Measurements from ENCODE around the gene AADACL3.

The AADACL3 gene

GRCh38 chr1:12771186-12771585, 55.3 kb downstream of the AADACL3 start:
- H3K9ac ChIP-seq (ENCODE audit: low read length), result no peak overlapping the region
- no peaks in the 10 kb centered on the region for H3K79me2 ChIP-seq (ENCODE audit: insufficient read depth, low read length)
- H3K4me1 ChIP-seq (ENCODE audit: insufficient read depth, low read length, severe bottlenecking), result no peaks in the 10 kb centered on the region
- H3K27me3 ChIP-seq (ENCODE audit: insufficient read depth, low read length), result 0 out of 2 replicates have a peak, but pooled peaks cover 4% of the 10 kb centered on the region
- no peak overlapping the region for H3K27ac ChIP-seq (ENCODE audit: low read depth, low read length, poor library complexity, severe bottlenecking)
- no peaks in the 10 kb centered on the region for H3K36me3 ChIP-seq (ENCODE audit: insufficient read depth, low read length)
- H3F3A ChIP-seq (ENCODE audit: insufficient read depth, low read length), result no peaks in the 10 kb centered on the region
- no peaks in the 10 kb centered on the region for H3K9me2 ChIP-seq (ENCODE audit: low read depth, low read length)
- TF ChIP-seq EZH2 (IDR thresholded peaks at IDR 0.05; ENCODE audit: borderline replicate concordance, low read length), result no peak
- TF ChIP-seq CTCF (IDR thresholded peaks at IDR 0.05; ENCODE audit: low read length), result no peak
- H3K4me2 ChIP-seq (ENCODE audit: low read length), result no peak overlapping the region
- no peaks in the 10 kb centered on the region for H4K20me1 ChIP-seq (ENCODE audit: insufficient read depth, low read length)
- no peaks in the 10 kb centered on the region for H3K9me3 ChIP-seq (ENCODE audit: low read length)
- no peak overlapping the region for H3K4me3 ChIP-seq (ENCODE audit: low read depth, low read length, poor library complexity, severe bottlenecking)
- H2AFZ ChIP-seq (ENCODE audit: low read length), result no peak overlapping the region

- Histone ChIP-seq H2AFZ (ENCODE audit: low read length) (no peak overlapping the region), H3K27ac (ENCODE audit: low read depth, low read length, poor library complexity, severe bottlenecking) (no peak overlapping the region), H3K9ac (ENCODE audit: low read length) (no peak overlapping the region), H3K9me2 (ENCODE audit: low read depth, low read length) (no peaks in the 10 kb centered on the region), H3K27me3 (ENCODE audit: insufficient read depth, low read length) (0 out of 2 replicates have a peak, but pooled peaks cover 4% of the 10 kb centered on the region), H3K4me1 (ENCODE audit: insufficient read depth, low read length, severe bottlenecking) (no peaks in the 10 kb centered on the region), H3K79me2 (ENCODE audit: insufficient read depth, low read length) (no peaks in the 10 kb centered on the region), H3K4me2 (ENCODE audit: low read length) (no peak overlapping the region), H3K36me3 (ENCODE audit: insufficient read depth, low read length) (no peaks in the 10 kb centered on the region), H3F3A (ENCODE audit: insufficient read depth, low read length) (no peaks in the 10 kb centered on the region), H4K20me1 (ENCODE audit: insufficient read depth, low read length) (no peaks in the 10 kb centered on the region), H3K9me3 (ENCODE audit: low read length) (no peaks in the 10 kb centered on the region), H3K4me3 (ENCODE audit: low read depth, low read length, poor library complexity, severe bottlenecking) (no peak overlapping the region)
- no peak for TF ChIP-seq CTCF (IDR thresholded peaks at IDR 0.05; ENCODE audit: low read length)
- no peak for TF ChIP-seq EZH2 (IDR thresholded peaks at IDR 0.05; ENCODE audit: borderline replicate concordance, low read length)
Measured at GRCh38 chr1:12772520-12772919, 56.6 kb downstream of the AADACL3 start.

GRCh38 chr1:12773438-12773837, 57.5 kb downstream of the AADACL3 start, which contains the start of gene PRAMEF12:
Gene PRAMEF12, plus strand, starts transcription at chr1:12773738. Its CDS starts 1,130 bp downstream, at chr1:12774868.
- Histone ChIP-seq H3K27me3 (ENCODE audit: insufficient read depth, low read length) (0 out of 2 replicates have a peak, but pooled peaks cover 4% of the 10 kb centered on the region), H2AFZ (ENCODE audit: low read length) (no peak within 1 kb of the TSS), H3F3A (ENCODE audit: insufficient read depth, low read length) (no peaks in the 10 kb centered on the region), H3K9me2 (ENCODE audit: low read depth, low read length) (no peaks in the 10 kb centered on the region), H3K4me1 (ENCODE audit: insufficient read depth, low read length, severe bottlenecking) (no peaks in the 10 kb centered on the region), H3K79me2 (ENCODE audit: insufficient read depth, low read length) (no peaks in the 10 kb centered on the region), H3K27ac (ENCODE audit: low read depth, low read length, poor library complexity, severe bottlenecking) (no peak within 1 kb of the TSS), H3K9me3 (ENCODE audit: low read length) (no peaks in the 10 kb centered on the region), H3K36me3 (ENCODE audit: insufficient read depth, low read length) (no peaks in the 10 kb centered on the region), H3K4me2 (ENCODE audit: low read length) (no peak within 1 kb of the TSS), H3K4me3 (ENCODE audit: low read depth, low read length, poor library complexity, severe bottlenecking) (no peak within 1 kb of the TSS), H4K20me1 (ENCODE audit: insufficient read depth, low read length) (no peaks in the 10 kb centered on the region), H3K9ac (ENCODE audit: low read length) (no peak within 1 kb of the TSS)
- no peak for TF ChIP-seq EZH2 (IDR thresholded peaks at IDR 0.05; ENCODE audit: borderline replicate concordance, low read length)
- no peak for TF ChIP-seq CTCF (IDR thresholded peaks at IDR 0.05; ENCODE audit: low read length)
